Right forelimb (tissue), 1 donor: Measurements from ENCODE around the gene GLI3.

Source experiments
- DNase-seq: peaks from one replicate; pipeline ENCODE4 v3.0.0-alpha.2; 2018

The GLI3 gene

DNA sequence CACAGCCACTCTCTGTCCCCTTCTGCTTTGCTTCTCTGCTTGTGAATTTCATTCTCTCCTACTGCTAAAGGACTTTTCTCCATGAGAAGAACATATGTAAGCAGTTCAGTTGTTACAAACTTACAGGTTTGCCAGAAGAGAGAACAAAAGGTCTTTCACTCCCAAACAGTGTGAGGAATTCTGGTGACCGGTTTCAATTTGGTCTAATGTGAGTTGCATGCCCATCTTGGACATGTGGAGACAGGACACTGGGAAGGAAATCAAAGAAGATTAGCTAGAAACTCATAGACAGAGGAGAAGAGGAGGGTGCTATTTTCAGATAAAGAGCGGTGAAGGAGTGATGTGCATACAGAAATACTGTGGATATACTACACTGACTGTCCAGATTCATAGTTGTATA, 324.6 kb downstream of the GLI3 start:
- no peak for DNase-seq

DNA sequence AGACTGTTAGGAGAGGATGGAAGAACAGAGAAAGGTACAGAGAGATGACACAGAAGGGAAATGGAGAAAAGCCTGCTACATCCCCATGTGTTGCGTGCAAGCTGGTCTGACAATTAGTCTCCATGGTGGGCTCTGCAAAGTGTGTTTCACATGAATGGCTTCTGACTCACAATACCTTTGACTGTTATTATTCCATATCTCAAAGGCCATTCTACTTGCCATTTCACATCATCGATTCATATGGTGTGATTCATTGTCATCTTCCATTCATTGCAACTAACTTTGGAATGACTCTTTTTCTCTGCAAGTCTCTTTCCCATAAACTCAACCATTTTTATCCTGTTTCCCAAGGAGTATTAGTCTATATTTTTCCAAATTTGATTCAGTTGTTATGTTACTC, 325.2 kb downstream of the GLI3 start:
- no peak for DNase-seq
